A549 (cell line): Measurements from ENCODE around the gene SIK2.

Experiments used
- BHLHE40 ChIP-seq: IDR thresholded peaks from 2 replicates; pipeline ENCODE4 v1.6.1; 2012; ENCODE audit warnings: low read depth, low read length, inconsistent platforms
- CEBPB ChIP-seq, 2 experiments: fragments of >200 bp in 1 of 2; sonication (Bioruptor Twin) in 1 of 2; formaldehyde crosslinking in 1 of 2; IDR thresholded peaks; 2 replicates each; pipeline ENCODE4 v1.6.1; 2012 to 2016
- CHD2 ChIP-seq: fragments of 150-350 bp; IDR thresholded peaks from 2 replicates; pipeline ENCODE4 v1.6.1; 2014; ENCODE audit warnings: low read length; ENCODE audit not compliant: partially characterized antibody
- CTCF ChIP-seq: fragments of >200 bp; sonication (Bioruptor Twin); formaldehyde crosslinking; IDR thresholded peaks from 3 replicates; pipeline ENCODE4 v1.5.1; 2016
- EHMT2 ChIP-seq: fragments of 200-600 bp; sonication (generic); IDR thresholded peaks from 2 replicates; pipeline ENCODE4 v1.6.1; 2016; ENCODE audit warnings: antibody characterized with exemption, low read depth, mild to moderate bottlenecking, moderate library complexity
- EP300 ChIP-seq, 2 experiments: fragments of >200 bp; sonication (Bioruptor Twin); formaldehyde crosslinking; IDR thresholded peaks; 2 replicates in 1 of 2; 3 replicates in 1 of 2; pipeline ENCODE4 v1.6.1; 2016 to 2017
- HDAC2 ChIP-seq: fragments of 200-600 bp; sonication (generic); IDR thresholded peaks from 2 replicates; pipeline ENCODE4 v1.6.1; 2016
- HES2 ChIP-seq: fragments of >200 bp; sonication (Bioruptor Twin); formaldehyde crosslinking; IDR thresholded peaks from 2 replicates; pipeline ENCODE4 v1.6.1; 2016
- MAX ChIP-seq: IDR thresholded peaks from 2 replicates; pipeline ENCODE4 v1.6.1; 2012
- PHF8 ChIP-seq: fragments of 200-600 bp; sonication (generic); IDR thresholded peaks from 2 replicates; pipeline ENCODE4 v1.6.1; 2016; ENCODE audit warnings: low read depth, mild to moderate bottlenecking, antibody characterized with exemption, moderate library complexity, borderline replicate concordance
- POLR2A ChIP-seq: IDR thresholded peaks from 2 replicates; pipeline ENCODE4 v1.6.1; 2012; ENCODE audit warnings: mild to moderate bottlenecking, low read length
- POLR2AphosphoS2 ChIP-seq: conservative IDR thresholded peaks from 2 replicates; pipeline ENCODE4 v1.6.1; 2012; ENCODE audit warnings: low read length, improper control_type of control experiment, inconsistent platforms
- RAD21 ChIP-seq, 2 experiments: fragments of >200 bp in 1 of 2; sonication (Bioruptor Twin) in 1 of 2; formaldehyde crosslinking in 1 of 2; IDR thresholded peaks in 1 of 2; conservative IDR thresholded peaks in 1 of 2; 2 replicates in 1 of 2; 3 replicates in 1 of 2; pipeline ENCODE4 v1.6.1; 2012 to 2018; ENCODE audit warnings: inconsistent platforms in 1 of 2
- SMC3 ChIP-seq: fragments of >200 bp; sonication (Bioruptor Twin); formaldehyde crosslinking; IDR thresholded peaks from 3 replicates; pipeline ENCODE4 v1.6.1; 2018; ENCODE audit warnings: inconsistent platforms

- TF ChIP-seq CTCF (no peak), CEBPB (IDR thresholded peaks at IDR 0.05) (no peak), SMC3 (no peak), EP300 (IDR thresholded peaks at IDR 0.05) (no peak), CHD2 (no peak), BHLHE40 (no peak), MAX (no peak), HES2 (no peak), RAD21 (conservative IDR thresholded peaks at IDR 0.05 in 1 of 2, IDR thresholded peaks at IDR 0.05 in 1 of 2) (no peak), POLR2A (no peak), PHF8 (no peak), EHMT2 (no peak), POLR2AphosphoS2 (no peak), HDAC2 (no peak)
Measured at GRCh38 chr11:111605681-111606080, 3.4 kb downstream of the SIK2 start.
